ENCODE measurements around the gene ATXN2.
A peak's percentile ranks its signal among the peaks of the same experiment; 100 is the strongest.

ATXN2 gene

GRCh38 chr12:111448846-111449790 lies 150.0 kb downstream of the ATXN2 start:
- no peak for DNase-seq

GRCh38 chr12:111448266-111448830 lies 150.8 kb downstream of the ATXN2 start:
- no peak for DNase-seq

GRCh38 chr12:111447571-111448265 lies 151.4 kb downstream of the ATXN2 start:
- DNase-seq = no peak

GRCh38 chr12:111446631-111447570 lies 152.2 kb downstream of the ATXN2 start:
- no peak for DNase-seq

- DNase-seq = no peak
Measured at GRCh38 chr12:111445726-111446581, 153.2 kb downstream of the ATXN2 start.

- DNase-seq = peak; percentile 86 to 90
Measured at GRCh38 chr12:111444925-111445725, 154.0 kb downstream of the ATXN2 start.

- DNase-seq = no peak
Measured at GRCh38 chr12:111444314-111444924, 154.7 kb downstream of the ATXN2 start.

- DNase-seq = peak; percentile 81 to 96
Measured at GRCh38 chr12:111443586-111443985, 155.5 kb downstream of the ATXN2 start.

- DNase-seq = no peak
Measured at GRCh38 chr12:111443086-111443485, 156.0 kb downstream of the ATXN2 start.

- DNase-seq = no peak
Measured at GRCh38 chr12:111442301-111443045, 156.6 kb downstream of the ATXN2 start.

- DNase-seq = no peak
Measured at GRCh38 chr12:111441107-111441928, 157.8 kb downstream of the ATXN2 start.

GRCh38 chr12:111440631-111441030 lies 158.5 kb downstream of the ATXN2 start:
- DNase-seq = no peak

GRCh38 chr12:111440152-111440551 lies 159.0 kb downstream of the ATXN2 start:
- peak; percentile 64 to 65 for DNase-seq

- DNase-seq = no peak
Measured at GRCh38 chr12:111439657-111440151, 159.4 kb downstream of the ATXN2 start.

GRCh38 chr12:111438481-111438880 lies 160.6 kb downstream of the ATXN2 start:
- DNase-seq = no peak

GRCh38 chr12:111437816-111438454 lies 161.2 kb downstream of the ATXN2 start:
- DNase-seq = peak; percentile 89 to 90

GRCh38 chr12:111436811-111437210 lies 162.3 kb downstream of the ATXN2 start:
- DNase-seq = no peak

- no peak for DNase-seq
Measured at GRCh38 chr12:111436266-111436665, 162.8 kb downstream of the ATXN2 start.

Data from inflammatory macrophage treated with lipopolysaccharide for 1 hour (primary cell).